Erythroblast (primary cell): ENCODE data around the gene POFUT2.

Experiments
- GATA1 ChIP-seq: IDR thresholded peaks from 2 replicates; pipeline ENCODE4 v1.6.1; 2011; ENCODE audit warnings: low read depth, mild to moderate bottlenecking, control low read depth, low read length, moderate library complexity
- POLR2A ChIP-seq: IDR thresholded peaks from 2 replicates; pipeline ENCODE4 v1.6.1; 2011; ENCODE audit warnings: mild to moderate bottlenecking, low read length

GRCh38 chr21:45306453-45306831 lies 18.7 kb upstream of the POFUT2 start:
- TF ChIP-seq POLR2A (no peak), GATA1 (no peak)
